SU-DHL-6 (cell line): ENCODE results near the gene FYB1.

Experiments used
- EZH2phosphoT487 ChIP-seq: fragments of 200-600 bp; sonication (generic), shearing (Covaris generic); conservative IDR thresholded peaks from 2 replicates; pipeline ENCODE4 v1.6.1; 2018; ENCODE audit warnings: mild to moderate bottlenecking, antibody characterized with exemption, low read length, moderate library complexity, mixed read lengths
- TF ChIP-seq, protein P1 (sequence below): fragments of 200-600 bp; sonication (generic); IDR thresholded peaks from one replicate; pipeline ENCODE4 v1.5.1; 2017; ENCODE audit warnings: antibody characterized with exemption, mild to moderate bottlenecking, low read length, moderate library complexity; ENCODE audit not compliant: insufficient read depth, poor library complexity, severe bottlenecking

DNA sequence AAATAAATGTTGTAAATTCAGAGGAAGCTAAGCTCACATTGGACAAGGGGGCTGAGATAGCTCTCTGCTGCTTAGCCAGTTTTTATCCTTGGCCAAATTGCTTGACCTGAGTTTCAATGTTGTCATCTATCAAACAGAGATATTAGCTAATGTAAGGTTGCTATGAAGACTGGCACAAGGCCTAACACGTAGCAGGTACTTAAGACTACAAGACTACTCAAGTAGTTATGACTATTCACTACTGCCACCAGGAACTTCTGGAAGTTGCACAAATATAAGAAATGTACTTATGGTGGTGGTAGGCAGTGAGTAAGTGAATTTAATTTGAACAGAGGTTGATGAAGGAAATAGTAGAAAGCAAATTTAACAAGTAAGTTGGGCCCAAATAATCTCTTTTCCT lies 17.4 kb upstream of the FYB1 start:
- TF ChIP-seq, protein P1, sequence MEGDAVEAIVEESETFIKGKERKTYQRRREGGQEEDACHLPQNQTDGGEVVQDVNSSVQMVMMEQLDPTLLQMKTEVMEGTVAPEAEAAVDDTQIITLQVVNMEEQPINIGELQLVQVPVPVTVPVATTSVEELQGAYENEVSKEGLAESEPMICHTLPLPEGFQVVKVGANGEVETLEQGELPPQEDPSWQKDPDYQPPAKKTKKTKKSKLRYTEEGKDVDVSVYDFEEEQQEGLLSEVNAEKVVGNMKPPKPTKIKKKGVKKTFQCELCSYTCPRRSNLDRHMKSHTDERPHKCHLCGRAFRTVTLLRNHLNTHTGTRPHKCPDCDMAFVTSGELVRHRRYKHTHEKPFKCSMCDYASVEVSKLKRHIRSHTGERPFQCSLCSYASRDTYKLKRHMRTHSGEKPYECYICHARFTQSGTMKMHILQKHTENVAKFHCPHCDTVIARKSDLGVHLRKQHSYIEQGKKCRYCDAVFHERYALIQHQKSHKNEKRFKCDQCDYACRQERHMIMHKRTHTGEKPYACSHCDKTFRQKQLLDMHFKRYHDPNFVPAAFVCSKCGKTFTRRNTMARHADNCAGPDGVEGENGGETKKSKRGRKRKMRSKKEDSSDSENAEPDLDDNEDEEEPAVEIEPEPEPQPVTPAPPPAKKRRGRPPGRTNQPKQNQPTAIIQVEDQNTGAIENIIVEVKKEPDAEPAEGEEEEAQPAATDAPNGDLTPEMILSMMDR, result no peak
- no peak for TF ChIP-seq EZH2phosphoT487
